HG02678 (cell line): Measurements from ENCODE around the gene BCL2.
A peak's percentile ranks its signal among the peaks of the same experiment; 100 is the strongest.

Experiments used
- ATAC-seq: cut with Tn5 transposase; IDR thresholded peaks from one replicate; pipeline ENCODE4 v1.9.1; 2021; ENCODE audit warnings: mild to moderate bottlenecking, moderate library complexity; ENCODE audit not compliant: unreplicated experiment

BCL2 gene

GRCh38 chr18:63162271-63163014 lies 157.1 kb downstream of the BCL2 start:
- peak; percentile 26 for ATAC-seq

- ATAC-seq: peak; percentile 48
These were observed 157.8 kb downstream of the BCL2 start for GRCh38 chr18:63161761-63162195.

DNA sequence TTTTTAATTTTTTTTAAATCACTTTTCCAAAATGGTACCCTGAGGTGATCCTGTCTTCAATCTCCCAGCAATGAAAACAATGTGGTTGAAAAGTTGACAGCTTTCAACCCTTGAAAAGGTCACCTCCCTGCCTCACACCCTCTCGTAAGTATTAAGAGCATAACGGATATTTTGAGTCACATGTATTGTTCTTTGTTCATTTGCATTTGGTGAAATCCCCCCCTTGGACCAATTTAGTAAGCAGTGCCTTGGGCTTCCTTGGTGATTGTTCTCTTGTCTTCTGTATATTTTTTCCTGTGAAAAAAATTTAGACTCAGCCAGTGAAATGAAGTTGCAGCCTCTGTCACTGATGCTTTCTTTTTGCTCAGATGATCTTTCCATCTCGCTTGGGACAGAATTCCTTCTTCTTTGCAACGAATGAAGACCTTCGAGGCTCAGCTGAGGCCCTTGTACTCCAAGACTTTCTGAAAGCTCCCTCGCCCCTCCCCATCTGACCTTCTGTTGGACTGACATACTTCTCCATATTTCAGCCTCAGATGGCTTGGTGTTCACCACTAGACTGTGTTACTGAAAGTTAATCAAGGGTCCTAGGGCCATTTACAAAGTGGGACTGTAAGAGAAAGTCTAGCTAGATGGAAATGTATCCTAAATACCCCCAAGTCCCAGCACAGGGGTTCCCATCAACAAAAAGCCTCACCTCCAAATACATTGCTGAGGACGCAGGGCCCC lies 158.4 kb downstream of the BCL2 start:
- peak; percentile 25 for ATAC-seq

GRCh38 chr18:63160172-63160995 lies 159.2 kb downstream of the BCL2 start:
- no peak for ATAC-seq

DNA sequence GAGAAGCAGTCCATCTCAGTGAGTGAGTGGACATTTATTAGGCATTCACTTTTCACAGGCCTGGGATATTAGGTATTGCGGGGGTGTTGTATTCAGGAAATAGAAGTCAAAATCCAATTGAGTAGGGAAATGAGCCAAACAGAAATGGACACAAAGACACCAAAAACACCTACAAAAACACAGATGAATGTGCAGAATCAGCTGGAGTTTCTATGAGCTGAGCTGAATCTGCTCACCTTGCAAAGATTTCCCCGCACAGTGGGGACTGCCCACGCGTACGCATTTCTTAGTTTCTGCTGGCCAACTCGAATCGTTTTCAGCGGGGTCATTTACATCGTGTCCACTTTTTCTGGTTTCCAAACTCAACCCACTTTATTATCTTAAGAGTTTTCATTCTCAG lies 160.0 kb downstream of the BCL2 start:
- ATAC-seq: no peak

DNA sequence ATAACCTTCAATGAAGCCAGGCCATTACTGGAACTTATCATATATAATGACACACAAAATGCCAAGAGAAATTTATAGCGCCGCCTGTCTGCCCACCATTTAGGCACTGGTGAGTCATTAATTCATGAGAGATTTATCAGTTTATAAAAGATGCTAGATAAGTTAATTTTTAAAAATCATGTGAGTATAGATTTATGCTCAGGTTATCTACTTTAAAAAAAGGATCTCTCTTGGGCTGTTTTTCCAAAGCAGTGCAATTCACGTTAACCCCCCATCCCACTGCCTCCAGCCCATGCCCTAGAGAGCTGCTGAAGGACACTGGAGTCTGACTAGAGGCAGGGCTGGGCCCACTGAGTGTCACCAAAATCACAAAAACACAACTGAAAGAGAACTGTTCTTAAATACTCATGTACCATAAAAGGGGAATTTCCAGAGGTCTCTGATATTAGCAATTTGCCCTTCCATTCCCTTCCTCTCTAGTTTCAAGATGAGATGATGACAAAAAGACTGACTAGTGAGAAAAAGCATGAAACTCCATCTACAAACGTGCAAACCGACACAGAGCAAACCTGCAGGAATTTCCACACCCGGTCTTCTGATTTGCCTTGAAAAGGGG lies 160.8 kb downstream of the BCL2 start:
- ATAC-seq: peak; percentile 7

GRCh38 chr18:63158012-63158631 lies 161.4 kb downstream of the BCL2 start:
- ATAC-seq: no peak

GRCh38 chr18:63157293-63158011 lies 162.1 kb downstream of the BCL2 start:
- ATAC-seq: peak; percentile 19

DNA sequence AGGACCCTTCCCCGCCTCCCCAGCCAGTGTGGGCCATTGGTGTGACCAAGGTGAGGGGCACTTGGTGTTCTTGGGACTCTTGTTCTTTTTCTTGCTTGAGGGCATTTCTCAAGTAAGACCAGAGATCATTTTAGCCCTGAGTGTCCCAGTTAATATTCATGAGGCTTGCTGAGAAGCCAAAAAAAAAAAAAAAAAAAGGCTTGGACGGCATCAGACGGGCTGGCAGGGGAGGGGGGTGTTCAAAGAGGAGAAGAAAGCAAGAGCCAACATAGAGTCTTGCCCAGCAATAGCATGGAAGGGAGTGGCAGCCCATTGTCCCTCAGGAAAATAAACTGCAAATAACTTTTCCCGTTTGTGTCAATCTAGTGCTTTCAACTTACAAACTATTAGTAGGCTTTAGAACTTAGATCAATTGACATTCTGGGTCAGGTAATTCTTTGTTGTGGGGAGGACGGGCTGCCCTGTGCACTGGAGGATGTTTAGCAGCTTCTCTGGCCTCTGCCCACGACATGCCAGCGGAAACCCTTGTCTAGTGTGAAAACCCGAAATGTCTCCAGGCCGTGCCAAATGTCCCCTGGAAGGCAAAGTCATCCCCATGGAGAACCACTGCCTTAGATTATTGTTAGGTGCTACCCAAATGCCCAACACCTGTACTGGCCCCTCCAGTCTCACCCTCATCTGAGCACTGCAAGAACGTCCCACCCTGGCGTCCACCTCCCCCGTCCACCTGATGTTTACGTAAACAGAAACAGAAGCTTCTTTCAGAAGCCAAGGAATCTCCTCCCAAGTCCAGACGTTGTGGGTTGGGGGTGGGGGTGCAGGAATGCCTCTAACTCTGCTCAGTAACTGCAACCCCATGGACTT lies 163.4 kb downstream of the BCL2 start:
- no peak for ATAC-seq

GRCh38 chr18:63155169-63155852 lies 164.3 kb downstream of the BCL2 start:
- ATAC-seq: peak; percentile 37

GRCh38 chr18:63154350-63155152 lies 165.0 kb downstream of the BCL2 start:
- ATAC-seq: no peak

DNA sequence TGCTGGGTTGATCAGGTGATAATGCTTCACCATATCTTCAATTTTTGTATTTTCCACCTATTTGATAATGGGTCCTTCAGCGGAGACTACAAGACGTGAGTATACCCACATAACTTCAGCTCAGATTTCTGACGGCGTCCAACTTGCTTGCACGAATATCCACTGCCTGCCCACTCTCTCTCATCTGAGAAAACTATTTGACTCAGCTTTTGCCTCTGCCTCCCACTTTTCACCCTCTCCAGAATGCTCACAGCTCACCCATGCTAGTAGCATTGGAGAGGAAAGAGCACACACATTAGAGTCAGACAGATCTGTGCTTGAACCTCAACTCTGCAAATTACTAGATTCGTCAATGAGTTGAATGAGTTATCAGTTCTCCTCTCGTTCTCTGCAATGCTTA lies 166.8 kb downstream of the BCL2 start:
- ATAC-seq: no peak

GRCh38 chr18:63152096-63152495 lies 167.5 kb downstream of the BCL2 start:
- ATAC-seq: no peak

- no peak for ATAC-seq
These were observed 168.0 kb downstream of the BCL2 start for GRCh38 chr18:63151539-63151938.

- ATAC-seq: no peak
These were observed 168.6 kb downstream of the BCL2 start for GRCh38 chr18:63150942-63151421.

DNA sequence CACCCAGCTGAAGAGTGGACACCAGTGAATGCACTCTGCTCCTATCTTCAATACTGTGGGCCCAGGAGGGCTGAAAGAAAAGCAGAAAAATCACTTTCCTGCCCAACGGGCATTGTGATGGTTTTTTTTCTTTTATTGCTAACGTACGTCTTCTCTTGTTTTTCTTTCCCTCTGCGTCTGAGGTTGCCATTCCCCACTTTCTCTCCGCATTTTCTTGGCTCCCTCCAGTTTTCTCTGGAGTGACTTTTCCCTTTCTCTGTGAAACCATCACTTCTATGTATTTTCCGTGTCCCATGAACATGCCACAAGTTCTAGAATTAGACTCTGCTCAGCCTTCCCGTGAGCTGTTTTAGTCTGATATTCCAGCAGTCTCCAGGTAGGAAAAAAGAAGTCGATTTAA lies 169.2 kb downstream of the BCL2 start:
- ATAC-seq: no peak

DNA sequence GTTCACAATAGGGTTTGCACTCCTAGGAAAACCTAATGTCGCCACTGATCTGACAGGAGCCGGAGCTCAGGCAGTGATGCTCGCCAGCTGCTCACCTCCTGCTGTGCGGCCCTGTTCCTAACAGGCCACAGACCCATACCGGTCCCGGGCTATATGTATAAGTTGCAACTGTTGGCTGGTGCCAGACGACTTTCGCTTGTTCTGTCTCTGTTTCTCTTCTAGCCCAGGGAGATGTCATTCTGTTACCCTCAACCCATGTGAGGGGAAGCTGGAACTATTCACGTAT lies 170.3 kb downstream of the BCL2 start:
- ATAC-seq: no peak
